CD8-positive, alpha-beta memory T cell (primary cell): Measurements from ENCODE around the gene TMEM170A. TPM values are rescaled to one million over a fixed set of nuclear protein-coding genes. Genes with fewer than 3 reads are reported as not detected.
"Not testable (repeated sequence)": the region's sequence is repeated elsewhere in the genome, so short reads cannot be mapped to it uniquely, and the experiment has no call there.

Experiments used
- CTCF ChIA-PET: fragments of 350-600 bp; sonication (Branson Sonifier 250); formaldehyde crosslinking; loops from one replicate; lab custom pipeline; 2021; ENCODE audit warnings: antibody characterized with exemption; lab: Charles Lee
- POLR2A ChIA-PET: fragments of 350-600 bp; sonication (Branson Sonifier 250); formaldehyde crosslinking; loops from one replicate; lab custom pipeline; 2021; ENCODE audit warnings: antibody characterized with exemption; lab: Charles Lee
- DNase-seq, 5 donors: peaks; one replicate each; pipeline versions ENCODE4 v3.0.0 to v3.0.0-alpha.2; 2020 to 2022; ENCODE audit warnings: mixed read lengths in 1 of 5
- H3K27ac ChIP-seq: one replicate; pipeline ENCODE4 v1.7.0; 2013; ENCODE audit warnings: low read depth, mild to moderate bottlenecking, low read length, moderate library complexity
- H3K27me3 ChIP-seq: 2 replicates; pipeline ENCODE4 v1.7.0; 2013; ENCODE audit warnings: low read length, mild to moderate bottlenecking; ENCODE audit not compliant: insufficient read depth, poor library complexity, severe bottlenecking
- H3K36me3 ChIP-seq: 2 replicates; pipeline ENCODE4 v1.7.0; 2013; ENCODE audit warnings: mild to moderate bottlenecking, low read length, moderate library complexity; ENCODE audit not compliant: insufficient read depth
- H3K4me1 ChIP-seq: 2 replicates; pipeline ENCODE4 v1.7.0; 2013; ENCODE audit warnings: mild to moderate bottlenecking, low read length, moderate library complexity; ENCODE audit not compliant: insufficient read depth
- H3K4me3 ChIP-seq: 2 replicates; pipeline ENCODE4 v1.7.0; 2013; ENCODE audit warnings: mild to moderate bottlenecking, low read length
- H3K9me3 ChIP-seq: 2 replicates; pipeline ENCODE4 v1.7.0; 2013; ENCODE audit warnings: mild to moderate bottlenecking, low read length
- H3K27ac Mint-ChIP-seq, 8 donors: one replicate each; pipeline ENCODE4 v1.8.0; 2020 to 2021; ENCODE audit warnings: mixed read lengths in 8 of 8, mild to moderate bottlenecking in 6 of 8, inconsistent platforms in 3 of 8, moderate library complexity in 3 of 8
- H3K27me3 Mint-ChIP-seq, 2 donors: one replicate each; pipeline ENCODE4 v1.8.0; 2020 to 2021; ENCODE audit warnings: mixed read lengths in 2 of 2, mild to moderate bottlenecking in 1 of 2, moderate library complexity in 1 of 2
- H3K36me3 Mint-ChIP-seq, 3 donors: one replicate each; pipeline ENCODE4 v1.8.0; 2020 to 2021; ENCODE audit warnings: mixed read lengths in 3 of 3, inconsistent platforms in 1 of 3, mild to moderate bottlenecking in 1 of 3
- H3K4me1 Mint-ChIP-seq, 3 donors: one replicate each; pipeline ENCODE4 v1.8.0; 2020 to 2021; ENCODE audit warnings: mixed read lengths in 3 of 3, inconsistent platforms in 1 of 3, mild to moderate bottlenecking in 1 of 3
- H3K4me3 Mint-ChIP-seq, 7 donors: one replicate each; pipeline ENCODE4 v1.8.0; 2020 to 2021; ENCODE audit warnings: mixed read lengths in 7 of 7, mild to moderate bottlenecking in 6 of 7, moderate library complexity in 4 of 7, inconsistent platforms in 2 of 7
- H3K9me3 Mint-ChIP-seq, 5 donors: one replicate each; pipeline ENCODE4 v1.8.0; 2020 to 2022; ENCODE audit warnings: mixed read lengths in 5 of 5, mild to moderate bottlenecking in 3 of 5, moderate library complexity in 2 of 5, inconsistent platforms in 1 of 5
- polyA plus RNA-seq: library from polyadenylated mRNA; unstranded; fragments of 300-500 nt; fragmentation: Illumina TruSeq; gene quantifications from one replicate; pipeline ENCODE4 v1.2.3, GENCODE V29; 2021
- total RNA-seq, 2 experiments: library from RNA; stranded (reverse); gene quantifications; one replicate each; pipeline ENCODE4 v1.2.3, GENCODE V29; 2021

The TMEM170A gene
- 10 to 100 TPM; 40.9 to 41.8 TPM for total RNA-seq
- polyA plus RNA-seq: 41.7 TPM

GRCh38 chr16:75464122-75464918, at the start of gene TMEM170A:
Gene TMEM170A, minus strand, starts transcription at chr16:75464689. Its CDS starts 89 bp downstream, at chr16:75464600.
- POLR2A ChIA-PET: interaction anchor here (0.9 to 3.2 kb wide), 6 partner anchors 20 to 184 kb away, joined by 3 to 21 read pairs (median 6); partner anchors contain the start of genes ADAT1, CFDP1, KARS1 and TERF2IP
- CTCF ChIA-PET: interaction anchor here (0.7 to 2.8 kb wide), 38 partner anchors 8 to 479 kb away, joined by 3 to 37 read pairs (median 4); partner anchors contain the start of genes ADAT1, CFDP1, KARS1 and TERF2IP
- Histone ChIP-seq H3K9me3 (no peaks in the 10 kb centered on the region), H3K27ac (peak within 1 kb of the TSS; percentile 96), H3K36me3 (no peaks in the 10 kb centered on the region), H3K4me1 (peaks cover 30% of the 10 kb centered on the region), H3K27me3 (no peaks in the 10 kb centered on the region), H3K4me3 (peak within 1 kb of the TSS; percentile 91)
- peaks cover 0 to 15% (median 3%) of the 10 kb centered on the region in 3 donors for H3K36me3 Mint-ChIP-seq
- peak; percentile 98 to 99 (median 99) for DNase-seq
- peak within 1 kb of the TSS; percentile 88 to 98 (median 92) for H3K4me3 Mint-ChIP-seq
- peaks cover 0 to 4% of the 10 kb centered on the region in 2 donors for H3K27me3 Mint-ChIP-seq
- no peaks in the 10 kb centered on the region for H3K9me3 Mint-ChIP-seq
- H3K27ac Mint-ChIP-seq: peak within 1 kb of the TSS; percentile 93 to 99 (median 94)
- H3K4me1 Mint-ChIP-seq: peaks cover 44 to 49% (median 48%) of the 10 kb centered on the region in 3 donors

- Histone ChIP-seq H3K36me3 (no peaks in the 10 kb centered on the region), H3K27ac (no peak overlapping the region), H3K4me1 (no peaks in the 10 kb centered on the region), H3K9me3 (no peaks in the 10 kb centered on the region), H3K4me3 (no peak overlapping the region), H3K27me3 (no peaks in the 10 kb centered on the region)
- Mint-ChIP-seq H3K36me3 (no peaks in the 10 kb centered on the region), H3K27me3 (peaks cover 7 to 18% of the 10 kb centered on the region in 2 donors), H3K9me3 (no peaks in the 10 kb centered on the region), H3K4me3 (no peak overlapping the region), H3K4me1 (peaks cover 0 to 3% (median 0%) of the 10 kb centered on the region in 3 donors), H3K27ac (peak overlapping the region in 1 of 8 donors; percentile 9)
- ChIA-PET CTCF (interaction anchor here (0.7 kb wide), 1 partner anchor 10 kb away, joined by 3 read pairs; no protein-coding TSS in a partner anchor), POLR2A (no interaction called here)
- no peak for DNase-seq
These were observed 42.1 kb upstream of the TMEM170A start for GRCh38 chr16:75506574-75506973.

- no peak overlapping the region for H3K27ac Mint-ChIP-seq
- peaks cover 7 to 18% of the 10 kb centered on the region in 2 donors for H3K27me3 Mint-ChIP-seq
- peaks cover 0 to under 1% (median 0%) of the 10 kb centered on the region in 3 donors for H3K4me1 Mint-ChIP-seq
- POLR2A ChIA-PET: no interaction called here
- H3K27me3 ChIP-seq: no peaks in the 10 kb centered on the region
- CTCF ChIA-PET: interaction anchor here (0.7 kb wide), 1 partner anchor 11 kb away, joined by 3 read pairs; no protein-coding TSS in a partner anchor
- DNase-seq: no peak
- H3K9me3 Mint-ChIP-seq: no peaks in the 10 kb centered on the region
- no peak overlapping the region for H3K4me3 ChIP-seq
- no peaks in the 10 kb centered on the region for H3K36me3 Mint-ChIP-seq
- no peak overlapping the region for H3K4me3 Mint-ChIP-seq
- H3K9me3 ChIP-seq: no peaks in the 10 kb centered on the region
- no peaks in the 10 kb centered on the region for H3K36me3 ChIP-seq
- H3K27ac ChIP-seq: no peak overlapping the region
- H3K4me1 ChIP-seq: no peaks in the 10 kb centered on the region
These were observed 41.6 kb upstream of the TMEM170A start for GRCh38 chr16:75506107-75506506.

- no peaks in the 10 kb centered on the region for H3K9me3 Mint-ChIP-seq
- Histone ChIP-seq H3K36me3 (no peaks in the 10 kb centered on the region), H3K9me3 (no peaks in the 10 kb centered on the region), H3K27me3 (no peaks in the 10 kb centered on the region), H3K4me3 (no peak overlapping the region), H3K27ac (no peak overlapping the region), H3K4me1 (no peaks in the 10 kb centered on the region)
- no peaks in the 10 kb centered on the region for H3K36me3 Mint-ChIP-seq
- POLR2A ChIA-PET: no interaction called here
- no peaks in the 10 kb centered on the region for H3K4me1 Mint-ChIP-seq
- peaks cover 10 to 20% of the 10 kb centered on the region in 2 donors for H3K27me3 Mint-ChIP-seq
- H3K27ac Mint-ChIP-seq: peak overlapping the region in 1 of 8 donors; percentile 67
- DNase-seq: no peak
- no peak overlapping the region for H3K4me3 Mint-ChIP-seq
- CTCF ChIA-PET: interaction anchor here (2.1 kb wide), 1 partner anchor 13 kb away, joined by 6 read pairs; no protein-coding TSS in a partner anchor
These were observed 39.3 kb upstream of the TMEM170A start for GRCh38 chr16:75503801-75504200.

- POLR2A ChIA-PET: no interaction called here
- CTCF ChIA-PET: interaction anchor here (2.1 kb wide), 1 partner anchor 14 kb away, joined by 6 read pairs; no protein-coding TSS in a partner anchor
- no peaks in the 10 kb centered on the region for H3K36me3 Mint-ChIP-seq
- H3K27ac Mint-ChIP-seq: no peak overlapping the region
- Histone ChIP-seq H3K4me3 (no peak overlapping the region), H3K36me3 (no peaks in the 10 kb centered on the region), H3K9me3 (no peaks in the 10 kb centered on the region), H3K27ac (no peak overlapping the region), H3K4me1 (no peaks in the 10 kb centered on the region), H3K27me3 (no peaks in the 10 kb centered on the region)
- DNase-seq: no peak
- H3K9me3 Mint-ChIP-seq: no peaks in the 10 kb centered on the region
- H3K27me3 Mint-ChIP-seq: peaks cover 5 to 20% of the 10 kb centered on the region in 2 donors
- H3K4me3 Mint-ChIP-seq: no peak overlapping the region
- no peaks in the 10 kb centered on the region for H3K4me1 Mint-ChIP-seq
These were observed 38.6 kb upstream of the TMEM170A start for GRCh38 chr16:75502916-75503605.

GRCh38 chr16:75501820-75502219, 37.3 kb upstream of the TMEM170A start:
- Mint-ChIP-seq H3K27ac (peak overlapping the region in 1 of 8 donors; percentile 7), H3K27me3 (peaks cover 4 to 14% of the 10 kb centered on the region in 2 donors)
- H3K4me1 ChIP-seq, H3K27ac ChIP-seq, H3K9me3 Mint-ChIP-seq, H3K27me3 ChIP-seq, H3K36me3 ChIP-seq, DNase-seq, H3K9me3 ChIP-seq, CTCF ChIA-PET, H3K4me3 ChIP-seq, POLR2A ChIA-PET, H3K36me3 Mint-ChIP-seq, H3K4me1 Mint-ChIP-seq, H3K4me3 Mint-ChIP-seq: not testable (repeated sequence)

GRCh38 chr16:75501359-75501758, 36.9 kb upstream of the TMEM170A start:
- Histone ChIP-seq H3K27ac (no peak overlapping the region), H3K36me3 (no peaks in the 10 kb centered on the region), H3K4me3 (no peak overlapping the region), H3K9me3 (no peaks in the 10 kb centered on the region), H3K27me3 (no peaks in the 10 kb centered on the region), H3K4me1 (no peaks in the 10 kb centered on the region)
- H3K27ac Mint-ChIP-seq: no peak overlapping the region
- H3K4me3 Mint-ChIP-seq: no peak overlapping the region
- peaks cover 3 to 17% of the 10 kb centered on the region in 2 donors for H3K27me3 Mint-ChIP-seq
- no peaks in the 10 kb centered on the region for H3K36me3 Mint-ChIP-seq
- POLR2A ChIA-PET: no interaction called here
- no peak for DNase-seq
- CTCF ChIA-PET: no interaction called here
- H3K9me3 Mint-ChIP-seq: no peaks in the 10 kb centered on the region
- no peaks in the 10 kb centered on the region for H3K4me1 Mint-ChIP-seq
